ENCODE data around the gene ENTREP3.

Gene ENTREP3

GRCh38 chr1:155284476-155284875, 29.2 kb upstream of the ENTREP3 start:
- H3K36me3 ChIP-seq (replicated peaks; ENCODE audit: low read depth, low read length), result peaks cover 16% of the 10 kb centered on the region
- no peaks in the 10 kb centered on the region for H3K27me3 ChIP-seq (ENCODE audit: low read depth, low read length)
- no peaks in the 10 kb centered on the region for H4K20me1 ChIP-seq (ENCODE audit: insufficient read depth, low read length)
- no peak overlapping the region for H3K4me3 ChIP-seq (ENCODE audit: low read length)
- no peak overlapping the region for H2AFZ ChIP-seq (ENCODE audit: low read depth, low read length)
- no peaks in the 10 kb centered on the region for H3K9me3 ChIP-seq (ENCODE audit: insufficient read depth, low read length)
- no peak for TF ChIP-seq EZH2phosphoT487 (IDR thresholded peaks at IDR 0.05; ENCODE audit: low read depth)
- no peak for TF ChIP-seq CTCF (IDR thresholded peaks at IDR 0.05; ENCODE audit: low read depth, low read length)
- H3K4me2 ChIP-seq (ENCODE audit: low read length), result no peak overlapping the region
- no peak overlapping the region for H3K27ac ChIP-seq (ENCODE audit: low read length)
- H3K9ac ChIP-seq (ENCODE audit: low read length), result no peak overlapping the region
- H3K79me2 ChIP-seq (ENCODE audit: low read length), result no peaks in the 10 kb centered on the region
- no peaks in the 10 kb centered on the region for H3K4me1 ChIP-seq (ENCODE audit: low read length)

- Histone ChIP-seq H3K27ac (ENCODE audit: low read length) (no peak overlapping the region), H3K79me2 (ENCODE audit: low read length) (no peaks in the 10 kb centered on the region), H3K4me1 (ENCODE audit: low read length) (peaks cover 11% of the 10 kb centered on the region), H3K4me3 (ENCODE audit: low read length) (no peak overlapping the region), H3K9ac (ENCODE audit: low read length) (no peak overlapping the region), H4K20me1 (ENCODE audit: insufficient read depth, low read length) (no peaks in the 10 kb centered on the region), H2AFZ (ENCODE audit: low read depth, low read length) (no peak overlapping the region), H3K9me3 (ENCODE audit: insufficient read depth, low read length) (no peaks in the 10 kb centered on the region), H3K27me3 (ENCODE audit: low read depth, low read length) (no peaks in the 10 kb centered on the region), H3K36me3 (replicated peaks; ENCODE audit: low read depth, low read length) (peaks cover 15% of the 10 kb centered on the region), H3K4me2 (ENCODE audit: low read length) (no peak overlapping the region)
- TF ChIP-seq CTCF (IDR thresholded peaks at IDR 0.05; ENCODE audit: low read depth, low read length) (no peak), EZH2phosphoT487 (IDR thresholded peaks at IDR 0.05; ENCODE audit: low read depth) (no peak)
These were observed 27.3 kb upstream of the ENTREP3 start for GRCh38 chr1:155282488-155283091.

GRCh38 chr1:155279268-155279667, 24.0 kb upstream of the ENTREP3 start:
- no peak for TF ChIP-seq EZH2phosphoT487 (IDR thresholded peaks at IDR 0.05; ENCODE audit: low read depth)
- no peak for TF ChIP-seq CTCF (IDR thresholded peaks at IDR 0.05; ENCODE audit: low read depth, low read length)
- Histone ChIP-seq H4K20me1 (ENCODE audit: insufficient read depth, low read length) (no peaks in the 10 kb centered on the region), H3K9me3 (ENCODE audit: insufficient read depth, low read length) (no peaks in the 10 kb centered on the region), H3K4me1 (ENCODE audit: low read length) (peaks cover 15% of the 10 kb centered on the region), H3K27ac (ENCODE audit: low read length) (no peak overlapping the region), H3K36me3 (replicated peaks; ENCODE audit: low read depth, low read length) (peaks cover 6% of the 10 kb centered on the region), H3K4me2 (ENCODE audit: low read length) (no peak overlapping the region), H3K27me3 (ENCODE audit: low read depth, low read length) (no peaks in the 10 kb centered on the region), H3K79me2 (ENCODE audit: low read length) (no peaks in the 10 kb centered on the region), H3K4me3 (ENCODE audit: low read length) (no peak overlapping the region), H2AFZ (ENCODE audit: low read depth, low read length) (no peak overlapping the region), H3K9ac (ENCODE audit: low read length) (no peak overlapping the region)

- H3K27me3 ChIP-seq (ENCODE audit: low read depth, low read length), result no peaks in the 10 kb centered on the region
- H3K36me3 ChIP-seq (replicated peaks; ENCODE audit: low read depth, low read length), result peaks cover 6% of the 10 kb centered on the region
- no peak overlapping the region for H3K27ac ChIP-seq (ENCODE audit: low read length)
- peak overlapping the region; percentile 72; the same call in 1 of the 2 replicates for H3K9ac ChIP-seq (ENCODE audit: low read length)
- peaks cover 3% of the 10 kb centered on the region; the same call in 1 of the 2 replicates for H3K79me2 ChIP-seq (ENCODE audit: low read length)
- no peaks in the 10 kb centered on the region for H3K9me3 ChIP-seq (ENCODE audit: insufficient read depth, low read length)
- H4K20me1 ChIP-seq (ENCODE audit: insufficient read depth, low read length), result no peaks in the 10 kb centered on the region
- no peak for TF ChIP-seq EZH2phosphoT487 (IDR thresholded peaks at IDR 0.05; ENCODE audit: low read depth)
- TF ChIP-seq CTCF (IDR thresholded peaks at IDR 0.05; ENCODE audit: low read depth, low read length), result no peak
- no peak overlapping the region for H2AFZ ChIP-seq (ENCODE audit: low read depth, low read length)
- peak overlapping the region; percentile 81 for H3K4me3 ChIP-seq (ENCODE audit: low read length)
- H3K4me1 ChIP-seq (ENCODE audit: low read length), result peaks cover 18% of the 10 kb centered on the region
- peak overlapping the region; percentile 88 for H3K4me2 ChIP-seq (ENCODE audit: low read length)
These were observed 23.4 kb upstream of the ENTREP3 start for GRCh38 chr1:155278689-155279160.
